Lower leg skin (tissue), 4 donors: ENCODE data around the gene TRPM3. TPM values are rescaled to one million over a fixed set of nuclear protein-coding genes. Genes with fewer than 3 reads are reported as not detected.

Experiments used
- DNase-seq, 2 donors: peaks; one replicate each; pipeline ENCODE4 v3.0.0-alpha.2; 2019; ENCODE audit warnings: low spot score in 2 of 2
- H3K4me3 ChIP-seq: fragments of 200-600 bp; sonication (generic); 2 replicates; pipeline ENCODE4 v1.5.1; 2017; ENCODE audit warnings: mild to moderate bottlenecking, low read depth; ENCODE audit not compliant: poor library complexity, severe bottlenecking
- POLR2A ChIP-seq, 2 donors: fragments of 450-650 bp; IDR thresholded peaks; one replicate each; pipeline ENCODE4 v1.6.1; 2016 to 2017; ENCODE audit warnings: antibody characterized with exemption in 2 of 2, mild to moderate bottlenecking in 1 of 2, moderate library complexity in 1 of 2
- WGBS, 2 donors: methylation state at CpG; one replicate each; pipeline ENCODE4 v1.1.5; 2018; 5-methylcytosine and 5-hydroxymethylcytosine counted together
- intact Hi-C: fragments of 100-400 bp; cut with DNase I; formaldehyde crosslinking; loops from one replicate; pipeline ENCODE4 v1.15.0; 2023; ENCODE audit warnings: low total_unique reads
- total RNA-seq, 4 donors: library from RNA; depleted of rRNA; stranded (reverse); fragments of >200 nt; gene quantifications; one replicate each; pipeline ENCODE4 v1.1.0, GENCODE V29; 2016
- TF ChIP-seq, protein P1 (sequence below), 3 donors: fragments of 450-650 bp; IDR thresholded peaks; one replicate each; pipeline ENCODE4 v1.5.1; 2016; ENCODE audit warnings: antibody characterized with exemption in 3 of 3, mild to moderate bottlenecking in 3 of 3, moderate library complexity in 2 of 3

The TRPM3 gene
- total RNA-seq, 4 donors from 2014 or later, result 0.10 to 0.29 TPM; not detected in 2

DNA sequence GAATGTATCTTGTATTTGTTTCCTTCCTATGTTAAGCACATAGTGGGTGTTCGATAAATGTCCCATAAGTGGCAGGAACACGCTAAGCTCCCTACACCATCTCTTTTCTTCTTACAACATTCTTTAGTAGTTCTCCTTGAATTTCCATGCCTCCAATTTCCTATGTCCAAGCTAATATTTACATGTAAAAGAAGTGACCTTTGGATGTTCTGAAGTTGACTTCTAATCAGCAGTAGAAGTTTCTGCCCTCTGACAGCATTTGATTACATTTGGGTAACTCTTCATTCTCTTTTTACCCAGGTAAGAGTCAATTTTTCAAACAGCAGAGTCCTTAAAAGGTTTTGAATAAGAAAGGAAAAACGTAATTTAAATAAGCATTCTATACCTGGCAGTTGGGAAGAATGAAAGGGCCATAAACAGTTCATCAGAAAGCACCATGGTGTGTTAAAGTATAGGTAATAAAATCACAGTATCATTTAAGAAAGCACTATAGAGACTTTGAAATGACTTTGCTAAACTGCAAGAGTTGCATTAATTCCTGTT, 78.9 kb downstream of the TRPM3 start:
- TF ChIP-seq, protein P1, sequence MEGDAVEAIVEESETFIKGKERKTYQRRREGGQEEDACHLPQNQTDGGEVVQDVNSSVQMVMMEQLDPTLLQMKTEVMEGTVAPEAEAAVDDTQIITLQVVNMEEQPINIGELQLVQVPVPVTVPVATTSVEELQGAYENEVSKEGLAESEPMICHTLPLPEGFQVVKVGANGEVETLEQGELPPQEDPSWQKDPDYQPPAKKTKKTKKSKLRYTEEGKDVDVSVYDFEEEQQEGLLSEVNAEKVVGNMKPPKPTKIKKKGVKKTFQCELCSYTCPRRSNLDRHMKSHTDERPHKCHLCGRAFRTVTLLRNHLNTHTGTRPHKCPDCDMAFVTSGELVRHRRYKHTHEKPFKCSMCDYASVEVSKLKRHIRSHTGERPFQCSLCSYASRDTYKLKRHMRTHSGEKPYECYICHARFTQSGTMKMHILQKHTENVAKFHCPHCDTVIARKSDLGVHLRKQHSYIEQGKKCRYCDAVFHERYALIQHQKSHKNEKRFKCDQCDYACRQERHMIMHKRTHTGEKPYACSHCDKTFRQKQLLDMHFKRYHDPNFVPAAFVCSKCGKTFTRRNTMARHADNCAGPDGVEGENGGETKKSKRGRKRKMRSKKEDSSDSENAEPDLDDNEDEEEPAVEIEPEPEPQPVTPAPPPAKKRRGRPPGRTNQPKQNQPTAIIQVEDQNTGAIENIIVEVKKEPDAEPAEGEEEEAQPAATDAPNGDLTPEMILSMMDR (IDR thresholded peaks at IDR 0.05), result no peak
- no peak for TF ChIP-seq POLR2A (IDR thresholded peaks at IDR 0.05)
- H3K4me3 ChIP-seq, result no peak overlapping the region
- intact Hi-C loops, result no loop called here
- DNase-seq, result no peak
- 68 to 73% methylated on average over 3 of the region's 3 CpGs for WGBS, 2 donors

DNA sequence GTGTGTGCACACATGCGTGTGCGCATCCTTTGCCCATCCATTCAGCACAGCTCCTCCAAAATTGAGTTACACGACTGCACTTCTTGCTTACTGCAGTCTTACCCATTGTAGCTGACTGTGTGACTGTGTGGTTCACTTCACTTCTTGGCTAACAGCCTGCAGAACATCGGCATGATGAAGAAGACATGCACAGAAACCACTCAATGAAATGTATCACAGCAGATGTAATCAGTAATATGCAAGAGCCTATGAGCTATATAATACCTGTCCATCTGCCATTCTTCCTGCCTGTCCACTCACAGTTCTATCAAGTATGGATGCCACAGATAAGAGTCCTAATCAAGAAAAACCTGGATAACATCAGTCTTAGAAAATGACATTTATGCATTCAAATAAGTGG, 83.9 kb downstream of the TRPM3 start:
- TF ChIP-seq, protein P1 (IDR thresholded peaks at IDR 0.05), result no peak
- no peak for TF ChIP-seq POLR2A (IDR thresholded peaks at IDR 0.05)
- intact Hi-C loops, result no loop called here
- WGBS, 2 donors, result 86 to 90% methylated on average over 4 of the region's 4 CpGs

DNA sequence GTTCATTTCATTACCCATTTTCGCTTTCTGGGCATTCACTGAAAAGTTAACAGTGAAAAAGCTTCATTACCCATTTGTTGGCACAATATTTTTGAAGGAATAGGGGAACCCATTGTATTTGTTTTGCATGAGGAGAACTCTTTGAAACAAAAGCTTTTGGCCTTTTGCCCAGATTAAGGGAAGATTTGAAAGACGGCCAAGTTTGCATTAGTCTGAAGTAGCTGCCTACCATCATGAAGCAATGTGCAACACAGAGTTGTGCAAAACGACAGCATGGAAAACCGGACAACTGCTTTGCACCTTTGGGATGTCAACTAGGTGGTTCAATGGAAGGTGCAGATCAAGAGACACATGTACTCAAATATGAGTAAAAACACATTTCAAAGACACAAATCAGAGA, 84.9 kb downstream of the TRPM3 start:
- no peak for TF ChIP-seq POLR2A (IDR thresholded peaks at IDR 0.05)
- H3K4me3 ChIP-seq, result no peak overlapping the region
- no peak for DNase-seq
- WGBS, 2 donors, result 23 to 33% methylated on average over 4 of the region's 4 CpGs
- intact Hi-C loops, result no loop called here

More for the DNA sequence above, 83.9 kb downstream of the TRPM3 start:
- DNase-seq, result no peak
- H3K4me3 ChIP-seq, result no peak overlapping the region

DNA sequence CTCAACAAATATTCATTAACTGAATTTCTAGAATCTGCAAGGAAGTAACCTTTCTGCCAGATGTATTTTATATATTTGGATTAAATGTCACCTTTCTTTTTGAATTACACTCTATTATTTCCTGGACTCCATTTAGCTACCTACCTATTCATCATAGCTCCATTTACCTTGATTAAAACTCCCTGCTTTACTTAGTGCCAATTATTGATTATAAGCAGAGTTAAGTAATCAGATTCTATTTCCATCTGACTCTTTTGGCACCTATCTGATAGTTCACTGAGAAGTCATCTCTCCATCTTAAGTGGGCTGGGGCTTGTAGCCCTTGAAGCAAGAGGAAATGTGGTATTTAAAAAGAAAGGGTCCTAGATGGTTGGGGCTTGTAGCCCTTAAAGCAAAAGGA, 88.6 kb downstream of the TRPM3 start:
- DNase-seq, result no peak
- H3K4me3 ChIP-seq, result no peak overlapping the region
- intact Hi-C loops, result no loop called here
- TF ChIP-seq, protein P1 (IDR thresholded peaks at IDR 0.05), result no peak
- no peak for TF ChIP-seq POLR2A (IDR thresholded peaks at IDR 0.05)

DNA sequence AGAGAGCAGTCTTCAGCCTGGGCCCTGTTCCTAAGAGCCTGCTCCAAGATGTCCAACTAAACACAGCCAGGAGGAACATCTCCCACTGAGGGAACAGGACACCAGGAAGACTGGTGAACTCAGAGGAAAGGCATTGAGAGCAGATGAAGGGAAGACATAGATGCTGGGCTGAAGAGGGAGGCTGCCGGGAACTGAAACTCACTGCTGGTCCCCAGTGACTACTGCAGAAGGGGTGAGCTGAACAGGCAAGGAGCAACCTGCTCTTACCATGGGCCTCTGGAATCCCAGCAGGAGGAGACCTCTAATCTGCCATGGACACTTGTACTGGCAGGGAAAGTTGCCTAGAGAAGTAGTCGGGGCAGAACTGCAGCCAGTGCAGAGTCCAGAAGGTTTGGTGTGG, 95.7 kb downstream of the TRPM3 start:
- TF ChIP-seq, protein P1 (IDR thresholded peaks at IDR 0.05), result no peak
- no peak for TF ChIP-seq POLR2A (IDR thresholded peaks at IDR 0.05)
- 84 to 86% methylated on average over 2 of the region's 2 CpGs for WGBS, 2 donors
- intact Hi-C loops, result no loop called here

DNA sequence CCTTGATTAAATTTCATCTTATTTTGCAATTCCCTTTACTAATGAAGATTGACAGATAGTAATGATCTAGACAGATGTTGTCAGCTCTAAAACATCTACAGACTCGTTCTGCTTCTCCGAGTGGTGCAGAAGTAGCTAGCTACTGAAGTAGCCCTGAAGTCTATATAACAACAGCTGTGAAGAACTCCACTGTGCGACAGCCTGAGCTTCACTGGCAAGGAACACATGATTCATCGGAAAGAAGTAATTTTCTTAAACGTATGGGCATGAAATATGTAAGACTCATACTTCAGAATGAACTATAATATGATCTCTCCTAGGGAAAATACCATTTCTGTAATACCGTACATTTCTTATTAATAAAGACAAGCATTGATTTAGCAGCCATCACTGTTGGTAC, 96.2 kb downstream of the TRPM3 start:
- intact Hi-C loops, result no loop called here
- H3K4me3 ChIP-seq, result no peak overlapping the region
- TF ChIP-seq POLR2A (IDR thresholded peaks at IDR 0.05), result no peak
- TF ChIP-seq, protein P1 (IDR thresholded peaks at IDR 0.05), result no peak
- DNase-seq, result no peak
- 54 to 57% methylated on average over 6 of the region's 6 CpGs for WGBS, 2 donors

More for the DNA sequence above, 95.7 kb downstream of the TRPM3 start:
- no peak overlapping the region for H3K4me3 ChIP-seq
- no peak for DNase-seq
